ENCODE data around the gene TACR2. TPM values are rescaled to one million over a fixed set of nuclear protein-coding genes. Genes with fewer than 3 reads are reported as not detected.

The TACR2 gene
- total and polyA plus RNA-seq, 2 experiments from 2014 or later, result 0.53 TPM; not detected in 1

- H3K4me1 ChIP-seq (ENCODE audit: low read depth), result peaks cover 8% of the 10 kb centered on the region
- TF ChIP-seq, protein P1, sequence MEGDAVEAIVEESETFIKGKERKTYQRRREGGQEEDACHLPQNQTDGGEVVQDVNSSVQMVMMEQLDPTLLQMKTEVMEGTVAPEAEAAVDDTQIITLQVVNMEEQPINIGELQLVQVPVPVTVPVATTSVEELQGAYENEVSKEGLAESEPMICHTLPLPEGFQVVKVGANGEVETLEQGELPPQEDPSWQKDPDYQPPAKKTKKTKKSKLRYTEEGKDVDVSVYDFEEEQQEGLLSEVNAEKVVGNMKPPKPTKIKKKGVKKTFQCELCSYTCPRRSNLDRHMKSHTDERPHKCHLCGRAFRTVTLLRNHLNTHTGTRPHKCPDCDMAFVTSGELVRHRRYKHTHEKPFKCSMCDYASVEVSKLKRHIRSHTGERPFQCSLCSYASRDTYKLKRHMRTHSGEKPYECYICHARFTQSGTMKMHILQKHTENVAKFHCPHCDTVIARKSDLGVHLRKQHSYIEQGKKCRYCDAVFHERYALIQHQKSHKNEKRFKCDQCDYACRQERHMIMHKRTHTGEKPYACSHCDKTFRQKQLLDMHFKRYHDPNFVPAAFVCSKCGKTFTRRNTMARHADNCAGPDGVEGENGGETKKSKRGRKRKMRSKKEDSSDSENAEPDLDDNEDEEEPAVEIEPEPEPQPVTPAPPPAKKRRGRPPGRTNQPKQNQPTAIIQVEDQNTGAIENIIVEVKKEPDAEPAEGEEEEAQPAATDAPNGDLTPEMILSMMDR (IDR thresholded peaks at IDR 0.05; ENCODE audit: low read depth, low read length), result no peak
- DNase-seq (ENCODE audit: low read depth in 1 of 2, low spot score in 1 of 2), result peak; percentile 49 to 78
- no peak overlapping the region for H3K27ac ChIP-seq
- H3K36me3 ChIP-seq, result peaks cover 47% of the 10 kb centered on the region
- no peaks in the 10 kb centered on the region for H3K27me3 ChIP-seq
- no peak overlapping the region for H3K4me3 ChIP-seq
- no peaks in the 10 kb centered on the region for H3K9me3 ChIP-seq (ENCODE audit: low read depth)
Observed at GRCh38 chr10:69375307-69376151, 41.2 kb downstream of the TACR2 start.

DNA sequence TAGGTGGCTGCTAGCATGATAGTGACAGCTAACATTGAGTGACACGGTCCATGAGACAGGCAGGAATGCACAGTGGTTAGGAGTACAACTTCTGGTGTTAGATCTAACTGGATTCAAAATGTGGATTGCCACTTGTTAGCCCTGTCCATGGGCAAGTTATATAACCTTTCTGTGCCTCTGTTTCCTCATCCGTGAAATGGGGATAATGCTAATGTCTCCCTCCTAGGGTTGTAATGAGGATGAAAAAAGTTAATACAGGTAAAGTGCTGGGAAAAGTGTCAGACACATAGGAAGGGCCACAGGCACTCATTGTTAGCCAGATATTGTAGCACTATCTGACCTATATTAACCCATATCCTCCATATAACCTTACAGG is 41.8 kb downstream of the TACR2 start:
- Histone ChIP-seq H3K4me1 (ENCODE audit: low read depth) (peaks cover 8% of the 10 kb centered on the region), H3K9me3 (ENCODE audit: low read depth) (no peaks in the 10 kb centered on the region), H3K27me3 (no peaks in the 10 kb centered on the region), H3K27ac (no peak overlapping the region), H3K36me3 (peaks cover 50% of the 10 kb centered on the region), H3K4me3 (no peak overlapping the region)
- TF ChIP-seq, protein P1 (IDR thresholded peaks at IDR 0.05; ENCODE audit: low read depth, low read length), result no peak
- no peak for DNase-seq (ENCODE audit: low read depth in 1 of 2, low spot score in 1 of 2)

DNA sequence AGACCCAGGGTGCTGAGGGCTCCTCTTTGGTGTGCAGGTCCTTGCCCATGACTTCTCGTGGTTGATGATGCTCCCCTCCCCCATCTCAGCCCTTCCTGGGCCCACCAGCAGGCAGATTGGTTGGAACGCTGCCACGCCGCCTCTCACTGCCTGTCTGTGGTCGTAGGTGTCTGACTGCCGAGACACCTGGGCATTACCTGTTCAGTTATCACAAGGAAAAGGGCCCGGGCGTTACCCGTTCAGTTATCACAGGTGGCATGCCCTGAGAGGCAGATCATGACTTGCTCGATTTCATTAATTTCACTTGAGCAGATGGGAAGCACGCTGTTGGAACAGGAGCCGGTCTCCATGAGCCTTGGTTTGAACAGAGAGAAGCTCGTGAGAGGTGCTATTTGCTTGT is 42.5 kb downstream of the TACR2 start:
- TF ChIP-seq, protein P1 (IDR thresholded peaks at IDR 0.05; ENCODE audit: low read depth, low read length), result no peak
- no peaks in the 10 kb centered on the region for H3K27me3 ChIP-seq
- peaks cover 52% of the 10 kb centered on the region for H3K36me3 ChIP-seq
- H3K4me3 ChIP-seq, result no peak overlapping the region
- no peak for DNase-seq (ENCODE audit: low read depth in 1 of 2, low spot score in 1 of 2)
- H3K9me3 ChIP-seq (ENCODE audit: low read depth), result no peaks in the 10 kb centered on the region
- no peak overlapping the region for H3K27ac ChIP-seq
- peaks cover 8% of the 10 kb centered on the region for H3K4me1 ChIP-seq (ENCODE audit: low read depth)

DNA sequence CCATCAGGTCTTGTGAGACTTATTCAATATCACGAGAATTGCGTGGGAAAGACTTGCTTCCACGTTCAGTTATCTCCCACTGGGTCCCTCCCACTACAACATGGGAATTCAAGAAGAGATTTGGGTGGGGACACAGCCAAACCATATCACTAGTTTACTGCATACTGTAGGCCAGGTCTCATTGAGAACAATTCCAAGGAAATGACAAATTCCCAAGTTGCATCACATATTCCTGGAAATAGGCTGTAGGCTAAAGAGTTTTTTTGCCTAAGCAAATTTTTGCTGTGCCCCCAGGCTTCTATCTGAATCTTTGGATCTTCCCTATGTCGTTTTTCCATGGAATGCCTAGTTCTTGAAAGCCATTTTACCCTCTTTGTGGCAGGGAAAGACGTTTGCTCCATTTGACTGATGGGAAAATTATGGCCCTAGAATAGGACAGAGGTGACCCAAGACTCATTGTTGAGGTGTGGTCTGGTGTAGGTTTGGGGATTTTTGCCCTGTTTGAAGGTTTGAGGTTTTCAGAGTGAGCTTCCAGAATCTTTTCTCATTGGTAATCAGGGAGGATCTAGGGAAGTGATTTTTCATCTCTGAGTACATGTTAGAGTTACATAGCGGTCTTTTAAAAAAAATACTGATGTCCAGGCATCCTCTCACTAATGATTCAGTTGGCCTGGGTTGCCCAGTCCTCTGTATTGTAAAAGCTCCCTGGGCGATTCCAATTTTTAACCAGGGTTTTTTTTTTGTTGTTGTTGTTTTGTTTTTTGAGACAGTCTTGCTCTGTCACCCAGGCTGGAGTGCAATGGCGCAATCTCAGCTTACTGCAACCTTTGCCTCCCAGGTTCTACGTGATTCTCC is 44.4 kb downstream of the TACR2 start:
- DNase-seq (ENCODE audit: low read depth in 1 of 2, low spot score in 1 of 2), result peak in 1 of 2 donors; percentile 83
- Histone ChIP-seq H3K9me3 (ENCODE audit: low read depth) (no peaks in the 10 kb centered on the region), H3K27me3 (no peaks in the 10 kb centered on the region), H3K4me3 (no peak overlapping the region), H3K27ac (no peak overlapping the region), H3K4me1 (ENCODE audit: low read depth) (peaks cover 8% of the 10 kb centered on the region), H3K36me3 (peaks cover 50% of the 10 kb centered on the region)
- TF ChIP-seq, protein P1 (IDR thresholded peaks at IDR 0.05; ENCODE audit: low read depth, low read length), result no peak

GRCh38 chr10:69367469-69367868 is 49.2 kb downstream of the TACR2 start:
- Histone ChIP-seq H3K4me3 (no peak overlapping the region), H3K36me3 (peaks cover 52% of the 10 kb centered on the region), H3K9me3 (ENCODE audit: low read depth) (no peaks in the 10 kb centered on the region), H3K27me3 (no peaks in the 10 kb centered on the region), H3K4me1 (ENCODE audit: low read depth) (peaks cover 4% of the 10 kb centered on the region), H3K27ac (no peak overlapping the region)
- TF ChIP-seq, protein P1 (IDR thresholded peaks at IDR 0.05; ENCODE audit: low read depth, low read length), result no peak
- no peak for DNase-seq (ENCODE audit: low read depth in 1 of 2, low spot score in 1 of 2)

All from cardiac muscle cell (in vitro differentiated cells and primary cell).